ENCODE data around the gene DCLRE1C.
"Not testable (repeated sequence)": the region's sequence is repeated elsewhere in the genome, so short reads cannot be mapped to it uniquely, and the experiment has no call there.

Gene DCLRE1C

GRCh38 chr10:14954001-14954770 is at the start of gene DCLRE1C:
Gene DCLRE1C (minus strand): TSS chr10:14954096. CDS start chr10:14954010, 86 bp downstream.
- peak; percentile 91 for DNase-seq (ENCODE audit: low spot score)

- DNase-seq (ENCODE audit: low spot score): no peak
These were observed 42.2 kb upstream of the DCLRE1C start for GRCh38 chr10:14995964-14996565.

- DNase-seq (ENCODE audit: low spot score): not testable (repeated sequence)
These were observed 39.9 kb upstream of the DCLRE1C start for GRCh38 chr10:14993500-14994455.

GRCh38 chr10:14992336-14992735 is 38.4 kb upstream of the DCLRE1C start:
- DNase-seq (ENCODE audit: low spot score): not testable (repeated sequence)

GRCh38 chr10:14991035-14991749 is 37.3 kb upstream of the DCLRE1C start:
- DNase-seq (ENCODE audit: low spot score): peak; percentile 43

- DNase-seq (ENCODE audit: low spot score): not testable (repeated sequence)
These were observed 35.7 kb upstream of the DCLRE1C start for GRCh38 chr10:14989552-14989951.

- DNase-seq (ENCODE audit: low spot score): no peak
These were observed 28.8 kb upstream of the DCLRE1C start for GRCh38 chr10:14982744-14983143.

GRCh38 chr10:14975672-14976273 is 21.9 kb upstream of the DCLRE1C start:
- peak; percentile 26 for DNase-seq (ENCODE audit: low spot score)

- not testable (repeated sequence) for DNase-seq (ENCODE audit: low spot score)
These were observed 20.5 kb upstream of the DCLRE1C start for GRCh38 chr10:14974153-14974998.

- peak; percentile 70 for DNase-seq (ENCODE audit: low spot score)
These were observed 18.1 kb upstream of the DCLRE1C start for GRCh38 chr10:14971867-14972448.

GRCh38 chr10:14967897-14968296 is 14.0 kb upstream of the DCLRE1C start:
- DNase-seq (ENCODE audit: low spot score): no peak

- peak; percentile 92 for DNase-seq (ENCODE audit: low spot score)
These were observed 5.5 kb upstream of the DCLRE1C start, which contains the start of gene MEIG1 for GRCh38 chr10:14959221-14960057. Gene MEIG1 (plus strand): TSS chr10:14959388. CDS start chr10:14966469, 7,081 bp downstream.

- no peak for DNase-seq (ENCODE audit: low spot score)
These were observed 5.0 kb upstream of the DCLRE1C start for GRCh38 chr10:14958872-14959220.

- no peak for DNase-seq (ENCODE audit: low spot score)
These were observed 1.0 kb upstream of the DCLRE1C start for GRCh38 chr10:14954934-14955333.

- peak; percentile 62 for DNase-seq (ENCODE audit: low spot score)
These were observed 384 bp downstream of the DCLRE1C start for GRCh38 chr10:14953424-14954000.

- DNase-seq (ENCODE audit: low spot score): no peak
These were observed 959 bp downstream of the DCLRE1C start for GRCh38 chr10:14952851-14953423.

- DNase-seq (ENCODE audit: low spot score): no peak
These were observed 4.6 kb downstream of the DCLRE1C start for GRCh38 chr10:14949291-14949690.

GRCh38 chr10:14947268-14947667 is 6.6 kb downstream of the DCLRE1C start:
- DNase-seq (ENCODE audit: low spot score): no peak
